Nephron (organoid): Measurements from ENCODE around the gene CADPS.

ENCODE experiments used
- H3K27ac Mint-ChIP-seq, 3 experiments: 2 replicates each; pipeline ENCODE4 v1.8.0; 2020; ENCODE audit warnings: mixed read lengths in 3 of 3, mild to moderate bottlenecking in 2 of 3, moderate library complexity in 1 of 3
- H3K27me3 Mint-ChIP-seq: 2 replicates; pipeline ENCODE4 v1.8.0; 2021; ENCODE audit warnings: low read depth, mild to moderate bottlenecking, moderate library complexity, mixed read lengths
- H3K36me3 Mint-ChIP-seq: 2 replicates; pipeline ENCODE4 v1.8.0; 2020; ENCODE audit warnings: low read depth, mixed read lengths
- H3K4me1 Mint-ChIP-seq: 2 replicates; pipeline ENCODE4 v1.8.0; 2020; ENCODE audit warnings: mixed read lengths
- H3K4me3 Mint-ChIP-seq, 3 experiments: 2 replicates each; pipeline ENCODE4 v1.8.0; 2020; ENCODE audit warnings: mild to moderate bottlenecking in 3 of 3, mixed read lengths in 3 of 3, moderate library complexity in 2 of 3
- H3K9me3 Mint-ChIP-seq: 2 replicates; pipeline ENCODE4 v1.8.0; 2020; ENCODE audit warnings: mixed read lengths
- CTCF ChIP-seq, 3 experiments: fragments of 200-600 bp; sonication (generic); IDR thresholded peaks; one replicate each; pipeline ENCODE4 v1.5.0; 2021; ENCODE audit warnings: antibody characterized with exemption in 3 of 3; ENCODE audit not compliant: unreplicated experiment in 3 of 3

CADPS gene

GRCh38 chr3:62817678-62818077 lies 57.5 kb downstream of the CADPS start:
- H3K4me1 Mint-ChIP-seq = peaks cover 10% of the 10 kb centered on the region
- H3K36me3 Mint-ChIP-seq = no peaks in the 10 kb centered on the region
- H3K27me3 Mint-ChIP-seq = no peaks in the 10 kb centered on the region
- H3K27ac Mint-ChIP-seq = no peak overlapping the region
- no peaks in the 10 kb centered on the region for H3K9me3 Mint-ChIP-seq
- TF ChIP-seq CTCF (IDR thresholded peaks at IDR 0.05; ENCODE audit: unreplicated experiment in 3 of 3) = no peak
- H3K4me3 Mint-ChIP-seq = no peak overlapping the region

GRCh38 chr3:62815981-62816380 lies 59.2 kb downstream of the CADPS start:
- no peaks in the 10 kb centered on the region for H3K27me3 Mint-ChIP-seq
- no peak overlapping the region for H3K27ac Mint-ChIP-seq
- H3K9me3 Mint-ChIP-seq = no peaks in the 10 kb centered on the region
- H3K36me3 Mint-ChIP-seq = no peaks in the 10 kb centered on the region
- H3K4me3 Mint-ChIP-seq = no peak overlapping the region
- H3K4me1 Mint-ChIP-seq = peaks cover 10% of the 10 kb centered on the region
- no peak for TF ChIP-seq CTCF (IDR thresholded peaks at IDR 0.05; ENCODE audit: unreplicated experiment in 3 of 3)

- Mint-ChIP-seq H3K4me3 (no peak overlapping the region), H3K9me3 (no peaks in the 10 kb centered on the region), H3K27me3 (peaks cover 4% of the 10 kb centered on the region), H3K27ac (no peak overlapping the region), H3K36me3 (no peaks in the 10 kb centered on the region), H3K4me1 (peaks cover 10% of the 10 kb centered on the region)
- TF ChIP-seq CTCF (IDR thresholded peaks at IDR 0.05; ENCODE audit: unreplicated experiment in 3 of 3) = no peak
Measured at GRCh38 chr3:62812631-62813030, 62.6 kb downstream of the CADPS start.

GRCh38 chr3:62811119-62811518 lies 64.1 kb downstream of the CADPS start:
- no peak overlapping the region for H3K27ac Mint-ChIP-seq
- H3K4me1 Mint-ChIP-seq = peaks cover 8% of the 10 kb centered on the region
- TF ChIP-seq CTCF (IDR thresholded peaks at IDR 0.05; ENCODE audit: unreplicated experiment in 3 of 3) = no peak
- no peaks in the 10 kb centered on the region for H3K36me3 Mint-ChIP-seq
- no peaks in the 10 kb centered on the region for H3K9me3 Mint-ChIP-seq
- H3K4me3 Mint-ChIP-seq = no peak overlapping the region
- peaks cover 4% of the 10 kb centered on the region for H3K27me3 Mint-ChIP-seq

GRCh38 chr3:62809369-62809768 lies 65.8 kb downstream of the CADPS start:
- Mint-ChIP-seq H3K4me3 (no peak overlapping the region), H3K9me3 (no peaks in the 10 kb centered on the region), H3K27ac (no peak overlapping the region), H3K36me3 (no peaks in the 10 kb centered on the region), H3K27me3 (peaks cover 4% of the 10 kb centered on the region), H3K4me1 (peaks cover 10% of the 10 kb centered on the region)
- no peak for TF ChIP-seq CTCF (IDR thresholded peaks at IDR 0.05; ENCODE audit: unreplicated experiment in 3 of 3)

- Mint-ChIP-seq H3K4me3 (no peak overlapping the region), H3K27me3 (peaks cover 4% of the 10 kb centered on the region), H3K9me3 (no peaks in the 10 kb centered on the region), H3K27ac (no peak overlapping the region), H3K4me1 (peaks cover 10% of the 10 kb centered on the region), H3K36me3 (no peaks in the 10 kb centered on the region)
- no peak for TF ChIP-seq CTCF (IDR thresholded peaks at IDR 0.05; ENCODE audit: unreplicated experiment in 3 of 3)
Measured at GRCh38 chr3:62805580-62806277, 69.5 kb downstream of the CADPS start.
